Sigmoid colon (tissue), 7 donors: ENCODE measurements around the gene AKR1B15. TPM values are rescaled to one million over a fixed set of nuclear protein-coding genes. Genes with fewer than 3 reads are reported as not detected.

Experiments used
- DNase-seq: peaks from one replicate; pipeline ENCODE4 v3.0.0-alpha.2; 2019
- H3K27ac ChIP-seq, 4 donors: fragments of 200-600 bp; sonication (generic); one replicate each; pipeline ENCODE4 v1.5.1; 2016 to 2019; ENCODE audit warnings: mild to moderate bottlenecking in 1 of 4
- H3K27me3 ChIP-seq, 3 donors: fragments of 200-600 bp; sonication (generic); one replicate each; pipeline ENCODE4 v1.5.1; 2019; ENCODE audit warnings: mild to moderate bottlenecking in 1 of 3
- H3K36me3 ChIP-seq, 4 donors: fragments of 200-600 bp; sonication (generic); one replicate each; pipeline ENCODE4 v1.5.1; 2016 to 2019
- H3K4me1 ChIP-seq, 4 donors: fragments of 200-600 bp; sonication (generic); one replicate each; pipeline ENCODE4 v1.5.1; 2017 to 2019
- H3K4me3 ChIP-seq, 4 donors: fragments of 200-600 bp; sonication (generic); one replicate each; pipeline ENCODE4 v1.5.1; 2017 to 2019; ENCODE audit warnings: mild to moderate bottlenecking in 2 of 4, moderate library complexity in 1 of 4
- H3K9me3 ChIP-seq, 4 donors: fragments of 200-600 bp in 3 of 4; sonication (generic) in 3 of 4; one replicate each; pipeline versions ENCODE4 v1.5.1 to v1.6.1; 2013 to 2019
- CTCF ChIP-seq, 4 experiments: fragments of 450-650 bp in 3 of 4; fragments of 200-600 bp in 1 of 4; IDR thresholded peaks; one replicate each; pipeline ENCODE4 v1.5.1; 2016 to 2019; ENCODE audit warnings: antibody characterized with exemption in 4 of 4, mild to moderate bottlenecking in 3 of 4, moderate library complexity in 2 of 4
- EP300 ChIP-seq, 4 donors: sonication (generic); formaldehyde crosslinking; IDR thresholded peaks; one replicate each; pipeline ENCODE4 v1.6.1; 2017; ENCODE audit warnings: antibody characterized with exemption in 4 of 4
- POLR2A ChIP-seq, 2 donors: fragments of 450-650 bp; IDR thresholded peaks; one replicate each; pipeline ENCODE4 v1.6.1; 2016; ENCODE audit warnings: antibody characterized with exemption in 2 of 2, mild to moderate bottlenecking in 2 of 2, moderate library complexity in 2 of 2
- POLR2AphosphoS5 ChIP-seq, 4 donors: sonication (generic); formaldehyde crosslinking; IDR thresholded peaks; one replicate each; pipeline ENCODE4 v1.6.1; 2017; ENCODE audit warnings: antibody characterized with exemption in 4 of 4
- WGBS, 2 donors: extraction: QIAGEN DNeasy Blood & Tissue Kit; methylation state at CpG; one replicate each; pipeline ENCODE4 v1.1.7; 2013; 5-methylcytosine and 5-hydroxymethylcytosine counted together
- intact Hi-C: fragments of 100-400 bp; cut with DNase I; formaldehyde crosslinking; loops from one replicate; pipeline ENCODE4 v1.15.1; 2023
- polyA plus RNA-seq, 3 donors: library from polyadenylated mRNA; stranded (reverse); fragments of 200-250 nt; gene quantifications; one replicate each; pipeline ENCODE4 v1.2.3, GENCODE V29; 2013
- total RNA-seq, 4 donors: library from RNA; depleted of rRNA; stranded (reverse); fragments of >200 nt; gene quantifications; one replicate each; pipeline ENCODE4 v1.1.0, GENCODE V29; 2016
- donor health status: healthy with polysubstance abuse.
- donor health status: Bipolar disorder and iron deficiency.
- donor health status: healthy.

Gene AKR1B15
- total and polyA plus RNA-seq, 7 donors: 0.22 TPM; not detected in 6

DNA sequence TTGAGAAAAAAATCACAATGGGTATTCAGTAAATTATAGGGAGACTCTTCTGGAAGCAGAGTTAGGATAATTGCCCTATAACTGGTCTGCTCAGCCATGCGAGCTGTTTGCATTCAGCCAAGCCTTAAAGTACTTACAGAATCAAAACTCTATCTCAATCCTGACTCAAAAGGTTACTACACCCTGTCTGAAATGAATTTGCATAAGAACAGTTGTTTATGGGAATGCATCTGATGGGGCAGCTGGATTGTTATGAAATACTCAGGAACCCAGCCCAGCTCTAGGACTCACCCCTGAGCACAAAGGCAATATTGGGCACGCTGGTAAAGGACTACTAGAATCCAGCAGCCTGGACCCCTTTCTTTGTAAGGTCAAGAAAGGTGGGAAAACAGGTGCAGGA lies 38.8 kb downstream of the AKR1B15 start:
- H3K9me3 ChIP-seq: no peaks in the 10 kb centered on the region
- H3K27ac ChIP-seq: no peak overlapping the region
- H3K4me1 ChIP-seq: no peaks in the 10 kb centered on the region
- no peaks in the 10 kb centered on the region for H3K36me3 ChIP-seq
- no peak for DNase-seq
- no peaks in the 10 kb centered on the region for H3K27me3 ChIP-seq
- intact Hi-C loops: no loop called here
- 56 to 84% methylated on average over 2 of the region's 2 CpGs for WGBS, 2 donors
- TF ChIP-seq EP300 (IDR thresholded peaks at IDR 0.05) (no peak), POLR2AphosphoS5 (IDR thresholded peaks at IDR 0.05) (no peak), CTCF (IDR thresholded peaks at IDR 0.05) (no peak), POLR2A (IDR thresholded peaks at IDR 0.05) (no peak)
- no peak overlapping the region for H3K4me3 ChIP-seq

GRCh38 chr7:134589491-134589941 lies 40.6 kb downstream of the AKR1B15 start:
- intact Hi-C loops: no loop called here
- Histone ChIP-seq H3K9me3 (no peaks in the 10 kb centered on the region), H3K36me3 (no peaks in the 10 kb centered on the region), H3K27me3 (no peaks in the 10 kb centered on the region), H3K4me3 (no peak overlapping the region), H3K27ac (no peak overlapping the region), H3K4me1 (peaks cover 0 to 17% (median 15%) of the 10 kb centered on the region in 4 donors)
- TF ChIP-seq CTCF (IDR thresholded peaks at IDR 0.05): no peak
- no peak for TF ChIP-seq POLR2AphosphoS5 (IDR thresholded peaks at IDR 0.05)
- TF ChIP-seq EP300 (IDR thresholded peaks at IDR 0.05): no peak
- no peak for TF ChIP-seq POLR2A (IDR thresholded peaks at IDR 0.05)
- DNase-seq: no peak
- WGBS, 2 donors: 55 to 68% methylated on average over 3 of the region's 3 CpGs

GRCh38 chr7:134593530-134594392 lies 44.9 kb downstream of the AKR1B15 start:
- intact Hi-C loops: no loop called here
- Histone ChIP-seq H3K4me1 (peaks cover 0 to 20% (median 15%) of the 10 kb centered on the region in 4 donors), H3K27me3 (no peaks in the 10 kb centered on the region), H3K36me3 (no peaks in the 10 kb centered on the region), H3K9me3 (no peaks in the 10 kb centered on the region), H3K4me3 (no peak overlapping the region), H3K27ac (peak overlapping the region; percentile 64 to 87 (median 78))
- peak; percentile 83 for DNase-seq
- 74 to 79% methylated on average over 8 of the region's 8 CpGs for WGBS, 2 donors
- TF ChIP-seq POLR2A (IDR thresholded peaks at IDR 0.05): no peak
- TF ChIP-seq EP300 (IDR thresholded peaks at IDR 0.05): peak in 1 of 4 donors; percentile 16
- TF ChIP-seq POLR2AphosphoS5 (IDR thresholded peaks at IDR 0.05): peak in 1 of 4 donors; percentile 33
- no peak for TF ChIP-seq CTCF (IDR thresholded peaks at IDR 0.05)

- intact Hi-C loops: no loop called here
- Histone ChIP-seq H3K27me3 (no peaks in the 10 kb centered on the region), H3K4me3 (no peak overlapping the region), H3K27ac (peak overlapping the region; percentile 64 to 87 (median 78)), H3K36me3 (no peaks in the 10 kb centered on the region), H3K4me1 (peaks cover 0 to 20% (median 15%) of the 10 kb centered on the region in 4 donors), H3K9me3 (no peaks in the 10 kb centered on the region)
- no peak for DNase-seq
- TF ChIP-seq EP300 (IDR thresholded peaks at IDR 0.05) (no peak), POLR2AphosphoS5 (IDR thresholded peaks at IDR 0.05) (no peak), CTCF (IDR thresholded peaks at IDR 0.05) (no peak), POLR2A (IDR thresholded peaks at IDR 0.05) (no peak)
- 60 to 73% methylated on average over 1 of the region's 1 CpG for WGBS, 2 donors
These were observed 46.0 kb downstream of the AKR1B15 start for GRCh38 chr7:134594877-134595276.
